Memory B cell (primary cell): ENCODE measurements around the gene XIRP2.

Experiments used
- ATAC-seq: fragments of 150-1000 bp; cut with Tn5 transposase; 2 replicates; pipeline ENCODE4 v1.10.0; 2021; ENCODE audit warnings: low read depth, mild to moderate bottlenecking, moderate library complexity
- DNase-seq, 2 donors: peaks; one replicate each; pipeline ENCODE4 v3.0.0; 2022; ENCODE audit warnings: low spot score in 2 of 2
- H3K27ac Mint-ChIP-seq: one replicate; pipeline ENCODE4 v1.8.0; 2022; ENCODE audit warnings: mild to moderate bottlenecking, moderate library complexity, mixed read lengths
- H3K27me3 Mint-ChIP-seq: one replicate; pipeline ENCODE4 v1.8.0; 2022; ENCODE audit warnings: mixed read lengths
- H3K36me3 Mint-ChIP-seq: one replicate; pipeline ENCODE4 v1.8.0; 2022; ENCODE audit warnings: mild to moderate bottlenecking, mixed read lengths
- H3K4me1 Mint-ChIP-seq: one replicate; pipeline ENCODE4 v1.8.0; 2022; ENCODE audit warnings: mixed read lengths
- H3K4me3 Mint-ChIP-seq: one replicate; pipeline ENCODE4 v1.8.0; 2022; ENCODE audit warnings: mild to moderate bottlenecking, moderate library complexity, mixed read lengths
- H3K9me3 Mint-ChIP-seq: one replicate; pipeline ENCODE4 v1.8.0; 2022; ENCODE audit warnings: mixed read lengths

The XIRP2 gene

DNA sequence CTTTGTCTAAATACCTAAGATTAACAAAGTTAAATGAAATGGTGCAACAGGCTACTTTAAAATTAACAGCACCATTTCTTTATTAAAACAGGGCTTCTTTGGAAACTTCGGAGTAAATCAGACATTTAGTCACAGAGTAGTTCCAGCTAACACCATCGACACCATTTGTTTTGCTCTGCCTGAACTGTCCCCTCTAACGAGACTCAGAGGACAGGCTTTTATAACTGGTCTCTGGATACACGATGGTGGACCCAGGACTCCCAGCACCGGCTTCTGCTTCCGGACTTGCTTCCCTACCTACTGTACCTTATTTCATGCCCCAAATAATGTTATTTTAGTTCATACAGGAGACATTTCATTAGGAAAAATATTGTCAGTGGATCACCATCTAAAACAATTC is 252.1 kb downstream of the XIRP2 start:
- H3K27ac Mint-ChIP-seq, result no peak overlapping the region
- no peak for DNase-seq
- no peak overlapping the region for H3K4me3 Mint-ChIP-seq
- no peak for ATAC-seq
- H3K27me3 Mint-ChIP-seq, result no peaks in the 10 kb centered on the region
- H3K9me3 Mint-ChIP-seq, result peaks cover 3% of the 10 kb centered on the region
- no peaks in the 10 kb centered on the region for H3K4me1 Mint-ChIP-seq
- no peaks in the 10 kb centered on the region for H3K36me3 Mint-ChIP-seq

- no peak for DNase-seq
- ATAC-seq, result no peak
- H3K4me1 Mint-ChIP-seq, result no peaks in the 10 kb centered on the region
- no peaks in the 10 kb centered on the region for H3K27me3 Mint-ChIP-seq
- H3K9me3 Mint-ChIP-seq, result peaks cover 3% of the 10 kb centered on the region
- H3K36me3 Mint-ChIP-seq, result no peaks in the 10 kb centered on the region
- no peak overlapping the region for H3K27ac Mint-ChIP-seq
- no peak overlapping the region for H3K4me3 Mint-ChIP-seq
Observed at GRCh38 chr2:167140767-167141166, 252.5 kb downstream of the XIRP2 start.

DNA sequence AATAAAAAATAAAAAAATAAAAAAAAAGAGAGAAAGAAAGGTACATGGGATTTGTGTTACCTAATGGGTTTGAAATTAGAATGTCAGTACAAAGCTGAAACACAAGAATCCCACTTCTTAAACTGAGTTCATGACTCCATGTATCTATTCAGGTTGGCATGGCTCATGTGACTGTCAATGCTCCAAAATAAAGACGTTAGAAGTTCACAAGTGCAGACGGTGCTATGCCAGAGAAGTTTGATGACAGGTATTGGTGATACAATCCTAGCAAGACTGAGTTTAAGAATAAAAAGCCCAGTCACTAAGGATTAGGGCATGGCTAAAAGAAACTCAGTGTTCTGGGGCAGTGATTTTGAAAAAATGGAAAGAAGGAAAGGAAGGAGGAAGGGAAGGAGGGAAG is 254.3 kb downstream of the XIRP2 start:
- ATAC-seq (no peak), DNase-seq (no peak)
- H3K4me3 Mint-ChIP-seq, result no peak overlapping the region
- no peak overlapping the region for H3K27ac Mint-ChIP-seq
- no peaks in the 10 kb centered on the region for H3K36me3 Mint-ChIP-seq
- H3K27me3 Mint-ChIP-seq, result no peaks in the 10 kb centered on the region
- H3K9me3 Mint-ChIP-seq, result peaks cover 4% of the 10 kb centered on the region
- no peaks in the 10 kb centered on the region for H3K4me1 Mint-ChIP-seq

GRCh38 chr2:167144179-167144898 is 256.1 kb downstream of the XIRP2 start:
- no peak for DNase-seq
- H3K4me1 Mint-ChIP-seq, result no peaks in the 10 kb centered on the region
- no peaks in the 10 kb centered on the region for H3K36me3 Mint-ChIP-seq

GRCh38 chr2:167147271-167147941 is 259.1 kb downstream of the XIRP2 start:
- Mint-ChIP-seq H3K27ac (no peak overlapping the region), H3K36me3 (no peaks in the 10 kb centered on the region), H3K9me3 (peaks cover 6% of the 10 kb centered on the region), H3K27me3 (no peaks in the 10 kb centered on the region), H3K4me3 (no peak overlapping the region), H3K4me1 (no peaks in the 10 kb centered on the region)
- ATAC-seq, result no peak
- no peak for DNase-seq

More at GRCh38 chr2:167144179-167144898, 256.1 kb downstream of the XIRP2 start:
- Mint-ChIP-seq H3K27ac (no peak overlapping the region), H3K27me3 (no peaks in the 10 kb centered on the region), H3K9me3 (peaks cover 6% of the 10 kb centered on the region), H3K4me3 (no peak overlapping the region)
- no peak for ATAC-seq

GRCh38 chr2:167151894-167152293 is 263.6 kb downstream of the XIRP2 start:
- no peak for DNase-seq

DNA sequence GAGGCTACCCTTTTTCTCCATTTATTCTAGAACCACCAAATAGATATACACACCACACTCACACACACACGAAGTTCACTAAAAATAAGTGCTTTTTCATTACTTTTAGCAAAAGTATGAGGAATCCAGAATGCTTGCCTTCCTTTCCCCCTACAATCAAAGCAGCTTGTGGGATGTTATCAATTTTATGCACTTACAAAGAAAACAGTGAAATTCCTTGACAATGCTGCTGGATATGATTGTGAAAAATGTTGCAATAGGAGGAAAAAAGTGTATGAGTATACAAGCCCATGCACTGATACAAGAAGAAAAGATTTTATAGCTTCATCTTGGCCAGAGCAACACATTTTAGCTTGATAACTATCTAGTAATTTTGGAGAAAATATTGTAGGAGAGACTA is 269.2 kb downstream of the XIRP2 start:
- peaks cover 8% of the 10 kb centered on the region for H3K9me3 Mint-ChIP-seq
- no peak for DNase-seq
- H3K27ac Mint-ChIP-seq, result no peak overlapping the region
- ATAC-seq, result no peak
- H3K4me3 Mint-ChIP-seq, result no peak overlapping the region
- H3K36me3 Mint-ChIP-seq, result no peaks in the 10 kb centered on the region
- H3K4me1 Mint-ChIP-seq, result no peaks in the 10 kb centered on the region
- no peaks in the 10 kb centered on the region for H3K27me3 Mint-ChIP-seq

More at GRCh38 chr2:167151894-167152293, 263.6 kb downstream of the XIRP2 start:
- H3K9me3 Mint-ChIP-seq, result peaks cover 3% of the 10 kb centered on the region
- H3K4me1 Mint-ChIP-seq, result no peaks in the 10 kb centered on the region
- no peaks in the 10 kb centered on the region for H3K27me3 Mint-ChIP-seq
- no peaks in the 10 kb centered on the region for H3K36me3 Mint-ChIP-seq
- no peak for ATAC-seq
- H3K4me3 Mint-ChIP-seq, result no peak overlapping the region
- no peak overlapping the region for H3K27ac Mint-ChIP-seq

- Mint-ChIP-seq H3K4me3 (no peak overlapping the region), H3K9me3 (peaks cover 10% of the 10 kb centered on the region), H3K36me3 (peaks cover 3% of the 10 kb centered on the region), H3K27ac (no peak overlapping the region), H3K4me1 (no peaks in the 10 kb centered on the region), H3K27me3 (no peaks in the 10 kb centered on the region)
- ATAC-seq (no peak), DNase-seq (no peak)
Observed at GRCh38 chr2:167177196-167177595, 288.9 kb downstream of the XIRP2 start.

- ATAC-seq (no peak), DNase-seq (no peak)
- no peaks in the 10 kb centered on the region for H3K4me1 Mint-ChIP-seq
- no peak overlapping the region for H3K4me3 Mint-ChIP-seq
- H3K27me3 Mint-ChIP-seq, result no peaks in the 10 kb centered on the region
- H3K36me3 Mint-ChIP-seq, result no peaks in the 10 kb centered on the region
- H3K9me3 Mint-ChIP-seq, result no peaks in the 10 kb centered on the region
- H3K27ac Mint-ChIP-seq, result no peak overlapping the region
Observed at GRCh38 chr2:167181134-167181533, 292.9 kb downstream of the XIRP2 start.

DNA sequence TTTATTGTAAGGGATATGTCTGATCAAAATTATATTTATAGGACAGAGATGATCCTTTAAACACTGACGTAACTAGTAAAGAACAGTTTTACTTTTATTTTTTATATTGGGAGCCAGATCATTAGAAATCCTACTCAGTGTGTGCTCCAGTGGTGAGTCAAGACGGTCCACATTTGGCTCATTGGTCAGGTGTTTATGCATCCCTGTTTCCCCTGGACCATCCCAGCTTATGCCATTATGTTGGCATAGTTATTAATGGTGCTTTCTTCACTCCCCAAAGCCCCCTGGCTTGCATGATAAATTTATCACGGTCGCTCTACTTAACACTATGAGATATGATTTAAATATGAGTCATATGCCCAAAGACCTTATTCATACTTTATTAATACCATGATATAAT is 293.4 kb downstream of the XIRP2 start:
- Mint-ChIP-seq H3K4me1 (no peaks in the 10 kb centered on the region), H3K36me3 (no peaks in the 10 kb centered on the region), H3K4me3 (no peak overlapping the region), H3K9me3 (no peaks in the 10 kb centered on the region), H3K27ac (no peak overlapping the region), H3K27me3 (no peaks in the 10 kb centered on the region)
- ATAC-seq (no peak), DNase-seq (no peak)

DNA sequence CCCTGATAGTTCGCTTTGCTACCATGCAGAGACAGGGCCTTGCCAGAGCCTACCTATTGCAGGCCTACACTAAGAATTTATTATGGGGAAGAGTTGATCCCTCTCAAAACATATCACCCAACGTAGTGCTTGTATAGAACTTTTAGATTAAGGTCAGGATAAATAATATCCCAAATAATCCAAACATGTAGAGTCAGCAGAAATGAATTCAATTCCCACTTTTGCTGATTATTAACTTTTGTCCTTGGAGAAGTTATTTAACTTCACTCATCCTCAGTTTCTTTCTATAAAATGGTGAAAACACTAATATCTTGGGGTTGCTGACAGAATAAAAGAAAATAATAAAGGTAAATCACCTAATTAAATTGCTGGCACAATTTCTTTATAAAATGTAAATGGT is 294.1 kb downstream of the XIRP2 start:
- H3K27me3 Mint-ChIP-seq, result no peaks in the 10 kb centered on the region
- no peaks in the 10 kb centered on the region for H3K36me3 Mint-ChIP-seq
- DNase-seq, result no peak
- H3K9me3 Mint-ChIP-seq, result no peaks in the 10 kb centered on the region
- no peak overlapping the region for H3K27ac Mint-ChIP-seq
- no peak overlapping the region for H3K4me3 Mint-ChIP-seq
- no peaks in the 10 kb centered on the region for H3K4me1 Mint-ChIP-seq
- no peak for ATAC-seq

GRCh38 chr2:167183931-167184330 is 295.7 kb downstream of the XIRP2 start:
- DNase-seq (no peak), ATAC-seq (no peak)
- Mint-ChIP-seq H3K36me3 (no peaks in the 10 kb centered on the region), H3K27me3 (no peaks in the 10 kb centered on the region), H3K9me3 (no peaks in the 10 kb centered on the region), H3K27ac (no peak overlapping the region), H3K4me1 (no peaks in the 10 kb centered on the region), H3K4me3 (no peak overlapping the region)

DNA sequence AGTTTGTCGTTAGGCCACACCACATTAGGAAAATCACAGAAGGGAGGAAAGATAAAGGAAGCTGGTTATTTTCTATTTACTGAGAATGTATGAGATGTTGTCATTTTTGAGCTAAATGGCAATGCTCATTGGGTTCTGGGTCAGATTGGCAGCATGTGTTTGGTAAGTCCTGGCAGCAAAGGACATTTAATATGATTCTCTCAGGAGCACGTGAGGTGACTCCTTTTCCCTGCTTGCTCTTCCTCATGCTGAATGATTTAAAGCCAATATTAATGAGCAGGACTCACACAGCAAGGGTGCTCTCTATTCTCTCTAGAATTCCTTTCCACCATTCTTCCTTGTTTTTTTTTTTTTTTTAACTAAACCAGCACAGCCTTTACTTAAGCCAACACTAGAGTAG is 298.2 kb downstream of the XIRP2 start:
- H3K4me3 Mint-ChIP-seq, result no peak overlapping the region

GRCh38 chr2:167187049-167187727 is 298.9 kb downstream of the XIRP2 start:
- no peak for ATAC-seq
- H3K4me1 Mint-ChIP-seq, result no peaks in the 10 kb centered on the region
- H3K4me3 Mint-ChIP-seq, result no peak overlapping the region
- H3K27ac Mint-ChIP-seq, result no peak overlapping the region
- no peak for DNase-seq
- no peaks in the 10 kb centered on the region for H3K9me3 Mint-ChIP-seq
- no peaks in the 10 kb centered on the region for H3K27me3 Mint-ChIP-seq
- H3K36me3 Mint-ChIP-seq, result no peaks in the 10 kb centered on the region

More for the DNA sequence above, 298.2 kb downstream of the XIRP2 start:
- Mint-ChIP-seq H3K4me1 (no peaks in the 10 kb centered on the region), H3K27ac (no peak overlapping the region), H3K9me3 (no peaks in the 10 kb centered on the region), H3K36me3 (no peaks in the 10 kb centered on the region), H3K27me3 (no peaks in the 10 kb centered on the region)
- DNase-seq, result no peak
- ATAC-seq, result no peak
